Ureter (tissue), 1 donor: ENCODE data around the gene TYR. TPM values are rescaled to one million over a fixed set of nuclear protein-coding genes. Genes with fewer than 3 reads are reported as not detected.
"Not testable (repeated sequence)": the region's sequence is repeated elsewhere in the genome, so short reads cannot be mapped to it uniquely, and the experiment has no call there.

Source experiments
- DNase-seq: peaks from one replicate; pipeline ENCODE4 v3.0.0-alpha.2; 2020; ENCODE audit warnings: low spot score
- total RNA-seq: library from RNA; stranded (reverse); gene quantifications from one replicate; pipeline ENCODE4 v1.2.4, GENCODE V29; 2023
- donor health status: DM: yes; HTN: yes; CAD: no.

Gene TYR
- total RNA-seq: not detected

DNA sequence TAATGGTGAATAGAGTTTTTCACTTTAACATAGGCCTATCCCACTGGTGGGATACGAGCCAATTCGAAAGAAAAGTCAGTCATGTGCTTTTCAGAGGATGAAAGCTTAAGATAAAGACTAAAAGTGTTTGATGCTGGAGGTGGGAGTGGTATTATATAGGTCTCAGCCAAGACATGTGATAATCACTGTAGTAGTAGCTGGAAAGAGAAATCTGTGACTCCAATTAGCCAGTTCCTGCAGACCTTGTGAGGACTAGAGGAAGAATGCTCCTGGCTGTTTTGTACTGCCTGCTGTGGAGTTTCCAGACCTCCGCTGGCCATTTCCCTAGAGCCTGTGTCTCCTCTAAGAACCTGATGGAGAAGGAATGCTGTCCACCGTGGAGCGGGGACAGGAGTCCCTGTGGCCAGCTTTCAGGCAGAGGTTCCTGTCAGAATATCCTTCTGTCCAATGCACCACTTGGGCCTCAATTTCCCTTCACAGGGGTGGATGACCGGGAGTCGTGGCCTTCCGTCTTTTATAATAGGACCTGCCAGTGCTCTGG is at the start of gene TYR:
Gene TYR (plus strand): TSS at position 185 of the 541 bp plus-strand sequence. CDS start 79 bp downstream, at position 264.
- DNase-seq: no peak

DNA sequence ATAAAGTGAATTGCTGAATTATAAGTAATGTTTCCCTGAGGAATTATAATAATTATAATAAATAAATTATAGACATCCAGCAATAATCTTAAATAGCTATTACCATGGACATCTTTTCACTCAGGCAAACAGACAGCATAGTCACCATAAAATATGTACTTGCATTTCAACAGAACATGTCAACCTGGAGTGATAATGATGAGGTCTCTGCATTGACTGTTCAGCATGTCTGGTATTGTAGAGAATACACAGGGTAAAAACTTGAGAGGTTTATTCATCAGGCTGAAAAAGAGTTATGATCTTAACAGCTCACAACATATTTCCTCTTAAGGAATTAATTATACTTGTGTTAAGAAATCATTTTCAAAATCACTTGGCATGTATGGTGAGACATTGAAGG is 41.1 kb upstream of the TYR start:
- no peak for DNase-seq

DNA sequence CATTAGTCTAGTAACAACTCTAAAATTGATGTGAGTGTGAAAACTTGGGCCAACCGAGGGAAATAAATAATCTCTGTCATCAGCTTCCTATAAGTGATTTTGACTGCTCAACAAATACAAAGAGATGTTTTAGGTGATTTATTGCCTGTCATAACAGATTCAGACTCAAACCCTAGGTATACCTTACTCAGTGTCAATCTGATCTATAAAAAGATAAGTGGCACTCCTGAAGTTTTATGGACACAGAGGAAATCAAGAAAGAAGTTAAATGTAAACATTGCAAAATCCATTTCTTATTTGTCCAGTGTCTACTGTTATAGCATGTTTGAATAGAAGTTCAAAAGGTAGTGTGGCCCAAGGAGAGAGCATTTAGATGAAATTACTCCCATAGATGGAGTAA is 30.4 kb upstream of the TYR start:
- DNase-seq: no peak

DNA sequence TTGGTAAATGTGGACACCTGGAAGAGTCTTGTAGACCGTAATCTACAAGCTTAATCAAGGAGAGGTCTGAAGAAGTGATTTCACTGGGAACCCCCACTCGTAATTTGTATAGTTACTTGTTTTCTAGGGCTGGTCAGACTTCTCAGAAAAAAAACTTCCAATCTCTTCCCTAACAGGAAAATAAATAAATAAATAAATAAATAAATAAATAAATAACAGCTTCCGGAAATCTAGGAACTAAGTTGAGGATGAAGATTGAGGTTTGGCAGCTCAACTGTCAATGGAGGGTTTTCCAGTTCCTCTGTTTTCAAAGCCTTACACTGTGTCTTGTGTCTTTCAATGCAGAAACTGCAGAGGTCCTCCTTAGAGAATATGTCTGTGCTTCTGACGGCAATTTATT is 17.7 kb upstream of the TYR start:
- DNase-seq: no peak

DNA sequence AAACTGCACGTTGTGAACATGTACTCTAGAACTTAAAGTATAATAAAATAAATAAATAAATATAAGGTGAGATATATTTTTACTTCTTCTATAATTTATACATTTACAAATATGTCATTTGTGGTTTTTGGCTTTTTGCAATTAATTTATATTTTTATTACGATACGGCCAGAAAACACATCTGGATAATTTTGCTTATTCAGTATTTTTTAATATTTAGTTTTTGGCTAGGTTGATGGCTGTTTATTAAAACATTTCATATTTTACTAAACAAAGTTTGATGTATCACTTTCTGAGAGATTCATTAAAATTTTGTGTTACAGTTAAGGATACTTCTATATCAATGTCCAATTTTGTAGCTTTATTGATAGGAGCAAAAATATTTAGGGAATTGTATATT is 15.7 kb upstream of the TYR start:
- no peak for DNase-seq

DNA sequence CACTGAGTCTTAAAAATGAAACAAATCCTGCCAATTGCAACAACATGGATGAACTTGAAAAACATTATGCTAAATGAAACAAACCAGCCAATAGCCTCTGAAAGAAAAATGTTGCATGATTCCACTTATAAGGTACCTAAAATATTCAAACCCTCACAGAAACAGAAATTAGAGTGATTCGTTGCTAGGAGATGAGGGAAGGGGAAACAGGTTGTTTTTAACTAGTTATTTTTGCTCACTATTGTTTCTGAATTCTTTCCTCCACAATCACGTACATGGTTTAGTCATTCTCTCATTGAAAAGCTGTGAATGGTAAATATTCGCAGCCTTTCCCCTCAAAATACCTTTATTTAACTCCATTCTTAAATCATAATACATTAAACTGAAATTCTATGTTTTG is 14.0 kb upstream of the TYR start:
- no peak for DNase-seq

DNA sequence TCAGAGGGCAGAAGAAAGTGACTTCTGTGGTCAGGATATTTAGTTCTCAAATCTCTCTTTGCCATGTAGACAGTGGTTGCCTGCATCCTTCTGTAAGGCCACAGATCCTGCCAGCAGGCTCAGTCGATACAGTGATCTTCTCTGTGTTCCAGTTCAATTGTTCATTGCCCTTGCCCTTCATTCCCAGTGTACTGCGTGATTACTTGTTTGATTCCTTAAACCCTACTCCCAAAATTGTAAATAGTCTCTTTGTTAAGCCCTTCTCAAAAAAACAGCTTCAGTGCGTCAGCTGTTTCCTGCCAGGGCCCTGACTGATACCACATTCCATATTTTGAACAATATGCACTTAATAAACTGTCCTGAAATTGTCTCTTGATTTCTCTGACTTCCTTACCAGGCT is 9.3 kb upstream of the TYR start:
- DNase-seq: no peak

DNA sequence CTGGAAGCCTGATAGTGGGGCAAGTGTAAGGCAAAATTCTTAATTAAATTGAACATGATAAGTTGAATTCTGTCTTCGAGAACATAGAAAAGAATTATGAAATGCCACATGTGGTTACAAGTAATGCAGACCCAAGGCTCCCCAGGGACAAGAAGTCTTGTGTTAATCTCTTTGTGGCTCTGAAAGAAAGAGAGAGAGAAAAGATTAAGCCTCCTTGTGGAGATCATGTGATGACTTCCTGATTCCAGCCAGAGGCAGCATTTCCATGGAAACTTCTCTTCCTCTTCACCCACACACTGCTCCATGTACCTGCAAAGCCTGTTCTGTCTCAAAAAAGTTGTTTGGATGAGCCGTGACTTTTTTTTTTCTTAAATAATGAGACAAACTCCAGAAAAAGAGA is 1.9 kb upstream of the TYR start:
- no peak for DNase-seq

DNA sequence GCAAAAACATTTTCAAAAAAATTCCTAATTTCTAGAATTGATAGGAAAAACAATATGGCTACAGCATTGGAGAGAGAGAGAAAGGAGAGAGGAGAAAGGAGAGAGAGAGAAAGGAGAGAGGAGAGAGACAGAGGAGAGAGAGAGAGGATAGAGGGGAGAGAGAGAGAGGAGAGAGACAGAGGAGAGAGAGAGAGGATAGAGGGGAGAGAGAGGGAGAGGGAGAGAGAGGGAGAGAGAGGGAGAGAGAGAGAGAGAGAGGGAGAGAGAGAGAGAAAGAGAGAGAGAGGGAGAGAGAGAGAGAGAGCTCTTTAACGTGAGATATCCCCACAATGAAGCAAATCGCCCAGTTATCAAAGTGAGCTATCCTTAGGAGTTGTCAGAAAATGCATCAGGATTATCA is 737 bp upstream of the TYR start:
- DNase-seq: no peak

DNA sequence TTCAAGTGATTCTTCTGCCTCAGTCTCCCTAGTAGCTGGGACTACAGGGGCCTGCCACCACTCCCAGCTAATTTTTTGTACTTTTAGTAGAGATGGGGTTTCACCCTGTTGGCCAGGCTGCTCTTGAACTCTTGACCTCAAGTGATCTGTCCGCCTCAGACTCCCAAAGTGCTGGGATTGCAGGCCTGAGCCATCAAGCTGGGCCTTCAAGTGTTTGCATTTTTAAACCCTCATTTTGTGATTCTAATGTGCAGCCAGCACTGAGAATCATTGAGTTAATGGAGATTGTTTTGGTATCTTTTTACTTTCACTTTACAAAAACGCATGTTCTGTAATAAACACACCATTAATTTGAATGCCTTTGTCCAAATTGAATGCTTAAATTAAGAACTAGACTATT is 3.4 kb downstream of the TYR start:
- DNase-seq: no peak

DNA sequence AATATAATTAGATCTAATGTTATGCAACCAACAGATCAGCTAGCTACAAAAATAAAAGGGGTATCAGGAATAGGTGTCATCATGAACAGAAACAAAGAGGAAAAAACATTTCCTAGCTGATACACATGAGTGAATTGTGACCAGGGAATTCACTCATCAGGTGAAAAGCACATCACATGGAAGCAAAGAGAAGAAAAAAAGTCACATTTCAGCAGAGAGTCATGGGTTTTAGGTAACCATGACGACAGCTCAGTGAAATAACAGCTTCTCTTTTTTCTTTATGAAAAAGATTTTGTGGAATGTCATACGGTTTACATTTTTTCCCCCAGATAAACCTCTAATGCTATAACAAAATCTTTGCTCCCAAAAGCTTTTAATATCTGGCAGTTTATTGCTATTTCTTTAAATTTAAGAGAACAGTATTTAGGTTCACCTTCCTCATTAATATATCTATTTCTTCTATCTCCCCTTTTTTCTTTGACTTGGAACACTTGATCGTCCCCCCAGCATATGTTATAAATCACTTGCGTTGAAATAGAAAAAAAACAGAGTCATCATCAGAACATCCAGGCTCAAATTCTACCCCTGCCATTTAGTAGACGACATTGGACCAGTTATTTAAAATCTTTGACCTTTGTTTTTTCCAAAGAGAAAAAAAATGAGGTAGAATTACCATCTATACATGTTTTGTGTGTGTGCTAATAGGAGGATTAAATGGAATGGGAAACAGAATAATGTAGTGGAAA is 5.3 kb downstream of the TYR start:
- no peak for DNase-seq

DNA sequence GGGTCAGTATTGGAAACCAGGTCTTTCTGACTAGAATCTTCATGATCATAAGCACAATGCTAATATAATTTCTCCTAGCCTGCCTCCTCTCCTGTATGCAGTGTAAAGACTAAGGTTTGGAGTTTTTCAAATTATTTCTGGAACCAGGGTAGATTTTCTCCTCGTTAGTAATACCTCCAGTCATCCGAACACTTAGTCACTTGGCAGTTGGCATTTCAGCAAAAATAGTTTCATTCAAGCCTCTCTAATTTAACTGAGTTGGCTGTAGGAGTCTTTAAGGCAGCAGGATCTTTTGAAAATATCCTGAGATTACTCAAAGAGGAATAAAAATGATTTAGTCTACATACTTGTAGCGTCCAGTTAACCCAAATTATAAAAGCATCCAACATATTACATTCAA is 6.3 kb downstream of the TYR start:
- DNase-seq: no peak

DNA sequence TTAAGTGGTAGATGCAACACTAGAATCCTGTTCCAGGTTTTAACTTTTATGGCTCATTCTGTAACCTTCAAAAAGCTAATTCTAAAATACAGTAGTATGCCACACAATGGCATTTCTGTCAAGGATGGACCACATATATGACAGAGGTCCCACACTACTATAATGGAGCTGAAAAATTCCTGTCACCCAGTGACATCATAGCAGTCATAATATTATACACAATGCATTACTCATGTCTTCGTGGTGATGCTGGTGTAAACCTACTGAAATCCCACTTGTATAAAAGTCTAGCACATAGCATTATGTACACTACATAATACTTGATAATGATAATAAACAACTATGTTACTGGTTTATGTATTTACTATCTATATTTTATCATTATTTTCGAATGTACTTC is 12.1 kb downstream of the TYR start:
- DNase-seq: no peak

DNA sequence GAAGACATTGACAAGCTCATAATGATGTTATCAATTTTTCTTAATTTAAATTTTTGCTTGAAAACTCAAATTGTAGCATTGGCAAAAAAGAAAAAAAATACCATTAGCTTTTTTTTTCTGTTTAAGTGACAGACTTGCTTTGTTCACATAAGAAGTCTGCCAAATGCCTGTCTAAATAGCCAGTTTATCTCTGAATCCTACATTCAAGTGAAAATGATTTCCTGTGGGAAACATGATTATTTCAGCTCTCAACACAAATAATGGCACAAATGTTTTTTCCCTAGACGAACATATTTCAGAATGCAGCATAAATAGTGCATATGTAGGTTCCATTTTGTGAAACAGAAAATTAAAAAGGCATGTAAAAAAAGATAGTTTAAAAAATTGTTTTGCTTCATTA is 23.5 kb downstream of the TYR start:
- no peak for DNase-seq

DNA sequence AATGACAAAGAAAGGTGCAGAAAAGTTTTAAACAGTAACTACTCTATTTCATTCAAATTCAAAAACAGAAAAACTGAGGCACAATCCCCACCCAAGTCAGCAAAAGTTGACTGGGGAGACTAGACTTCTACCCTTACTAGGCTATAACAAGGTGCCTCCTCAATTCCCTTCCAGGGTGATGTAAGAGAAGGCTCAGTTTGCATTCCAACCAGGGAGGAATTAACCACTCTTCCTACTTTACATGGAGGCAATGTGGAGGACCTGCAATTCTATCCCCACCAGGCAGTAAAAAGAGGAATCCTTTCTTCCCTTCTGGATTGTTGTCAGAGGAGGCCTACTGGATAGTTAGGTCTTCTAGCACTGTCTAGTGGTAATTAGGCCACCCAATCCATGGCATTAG is 26.1 kb downstream of the TYR start:
- no peak for DNase-seq

DNA sequence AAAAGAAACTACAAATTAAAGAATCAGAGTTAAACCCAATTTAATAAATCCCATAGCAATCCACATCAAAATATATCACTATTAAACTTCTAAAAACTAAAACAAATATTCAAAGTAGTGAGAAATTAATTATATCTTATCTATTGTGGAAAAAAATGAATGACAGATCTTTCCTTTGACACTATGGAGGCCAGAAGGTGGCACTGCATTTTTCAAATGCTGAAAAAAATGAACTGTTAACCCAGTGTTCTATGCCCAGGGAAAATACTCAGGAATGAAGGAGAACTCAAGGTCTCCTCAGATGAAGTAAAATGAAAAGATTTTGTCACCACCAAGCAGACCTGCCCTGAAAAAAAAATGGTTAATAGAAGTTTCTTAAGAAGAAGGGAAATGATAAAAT is 27.7 kb downstream of the TYR start:
- DNase-seq: no peak

DNA sequence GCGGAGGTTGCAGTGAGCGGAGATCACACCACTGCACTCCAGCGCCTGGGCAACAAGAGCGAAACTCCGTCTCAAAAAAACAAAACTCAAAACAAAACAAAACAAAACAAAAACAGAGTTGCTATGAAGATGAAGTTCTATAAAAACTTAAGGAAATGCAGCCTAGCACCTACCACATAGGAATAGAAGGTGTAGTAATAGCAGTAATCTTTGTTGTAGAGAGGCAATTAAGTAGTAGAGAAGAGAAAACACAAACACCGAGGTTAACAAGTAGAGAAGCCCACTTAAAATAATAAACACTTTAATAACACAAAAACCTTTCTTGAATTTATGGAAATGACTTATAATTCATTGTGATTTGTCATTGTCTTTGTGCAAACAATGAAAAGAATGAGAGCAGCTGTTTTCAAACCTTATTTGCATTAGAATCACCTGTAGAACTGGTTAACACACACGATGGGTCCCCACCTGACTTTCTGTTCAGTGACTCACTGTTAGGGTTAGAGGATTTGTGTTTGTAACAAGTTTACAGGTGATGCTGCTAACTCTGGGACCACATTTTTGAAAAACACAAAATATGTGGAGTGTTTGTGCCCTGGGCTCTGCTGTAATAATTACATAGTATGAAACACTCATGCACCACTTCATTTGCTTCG is 43.1 kb downstream of the TYR start:
- no peak for DNase-seq

DNA sequence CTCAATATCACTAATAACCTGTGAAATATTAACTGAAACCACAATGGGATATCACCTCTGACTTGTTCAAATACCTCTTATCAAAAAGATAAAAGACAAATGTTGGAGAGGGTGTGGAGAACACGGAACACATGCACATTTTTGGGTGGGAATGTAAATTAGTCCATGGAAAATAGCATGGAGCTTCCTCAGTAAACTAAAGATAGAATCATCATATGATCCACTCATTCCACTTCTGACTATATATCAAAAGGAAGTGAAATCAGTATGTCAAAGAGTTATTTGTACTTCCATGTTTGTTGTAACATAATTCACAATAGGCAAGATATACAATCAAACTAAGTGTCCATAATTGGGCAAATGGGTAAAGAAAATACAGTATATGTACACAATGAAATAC is 57.4 kb downstream of the TYR start:
- no peak for DNase-seq

DNA sequence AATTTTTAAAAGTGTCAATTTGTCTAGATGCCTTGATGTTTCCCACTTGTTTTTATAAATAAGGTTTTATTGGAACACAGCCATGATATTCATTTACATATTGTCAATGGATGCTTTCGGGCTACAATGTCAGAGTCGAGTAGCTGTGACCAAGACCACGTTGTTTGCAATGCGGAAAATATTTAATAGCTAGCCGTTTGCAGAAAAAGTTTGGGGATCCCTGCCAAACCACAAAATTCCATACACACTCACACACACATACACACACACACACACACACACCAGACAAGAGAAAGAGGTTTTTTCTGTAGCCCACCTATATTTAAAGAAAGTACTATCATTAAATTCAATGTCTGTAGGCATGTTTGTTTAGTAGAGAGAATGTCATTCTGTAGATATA is 58.3 kb downstream of the TYR start:
- DNase-seq: no peak

DNA sequence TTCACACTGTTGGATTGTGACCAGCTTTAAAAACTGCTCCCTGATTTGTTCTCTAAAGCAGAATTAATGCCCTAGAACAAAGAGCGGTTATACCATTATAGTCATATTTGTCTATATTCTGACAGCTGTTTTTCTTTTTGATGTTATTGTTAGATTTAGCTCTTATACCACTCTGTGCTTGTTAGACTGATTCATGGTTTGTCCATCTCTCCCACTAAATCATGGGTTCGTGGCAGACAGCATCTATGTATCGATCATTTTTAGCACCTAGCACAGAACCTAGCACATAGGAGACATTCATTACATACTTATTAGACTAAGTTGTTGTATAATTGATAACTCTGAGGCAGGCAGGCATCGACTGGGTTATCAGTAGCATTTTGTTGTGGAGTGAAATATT is 69.3 kb downstream of the TYR start:
- not testable (repeated sequence) for DNase-seq

DNA sequence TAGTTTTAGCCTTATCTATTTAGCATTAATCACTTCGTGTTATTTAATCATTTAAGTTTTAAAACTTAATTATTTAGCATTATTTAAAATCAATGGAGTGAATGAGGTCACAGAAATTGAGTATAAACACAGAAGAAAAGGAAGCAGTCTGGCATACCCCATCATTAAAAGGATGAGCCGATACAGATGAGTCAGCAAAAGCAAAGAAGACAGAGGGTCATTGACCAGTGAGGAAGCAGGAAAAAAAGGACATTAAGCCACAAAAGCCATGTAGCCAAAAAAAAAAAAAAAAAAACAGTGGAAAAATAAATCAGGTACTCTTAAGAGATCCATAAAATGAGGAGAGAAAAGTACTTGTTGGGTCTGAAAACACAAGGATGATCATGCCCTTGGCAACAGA is 71.5 kb downstream of the TYR start:
- DNase-seq: no peak

DNA sequence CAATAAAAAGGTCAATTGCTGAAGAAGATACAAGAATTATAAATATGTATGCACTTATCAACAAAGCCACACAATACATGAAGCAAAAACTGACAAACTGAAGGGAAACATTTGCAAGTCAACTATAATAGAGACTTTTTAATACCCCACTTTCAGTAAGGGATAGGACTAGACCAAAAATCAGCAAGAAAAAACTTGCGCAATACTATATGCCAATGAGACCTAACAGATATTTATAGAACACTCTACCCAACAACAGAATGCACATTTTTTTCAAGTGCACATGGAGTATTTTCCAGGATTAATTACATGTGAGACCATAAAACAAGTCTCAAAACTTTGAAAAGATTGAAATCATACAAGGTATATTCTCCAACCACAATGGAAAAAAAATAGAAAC is 83.8 kb downstream of the TYR start:
- DNase-seq: not testable (repeated sequence)

DNA sequence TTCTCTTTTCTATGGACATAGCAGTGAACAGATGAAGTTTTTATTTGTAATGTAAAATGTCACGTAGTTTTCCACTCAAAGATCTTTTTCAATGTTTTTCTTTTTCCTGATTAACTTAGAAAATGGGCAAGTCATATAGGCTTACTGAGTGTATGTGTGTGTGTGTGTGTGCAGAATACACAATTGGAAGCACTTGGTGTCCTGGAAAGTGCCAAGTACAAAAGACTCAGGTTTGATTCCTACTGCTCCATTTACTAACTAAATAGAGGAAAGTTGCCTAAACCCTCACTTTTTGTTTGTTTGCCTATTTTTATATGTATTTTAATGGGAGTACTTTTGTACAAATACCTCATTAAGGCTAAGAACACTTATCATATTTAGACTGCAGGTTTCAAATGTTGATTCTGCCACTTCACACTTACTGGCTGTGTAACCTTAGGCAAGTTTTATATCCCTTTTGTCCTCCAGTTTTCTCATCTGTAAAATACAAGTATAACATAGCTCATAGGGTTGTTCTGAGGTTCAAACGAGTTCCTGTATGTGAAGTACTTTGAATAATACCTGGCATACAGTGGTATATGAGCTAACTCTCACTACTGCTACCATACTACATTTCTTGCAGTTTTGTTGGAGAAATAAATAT is 90.1 kb downstream of the TYR start:
- no peak for DNase-seq
